GM11168 (cell line): ENCODE data around the gene NAV3.

Experiments
- in situ Hi-C: fragments of 300-500 bp; cut with MboI; formaldehyde crosslinking; loops from one replicate; pipeline ENCODE4 v1.12.0; 2022; ENCODE audit warnings: low sequenced_read_pairs; ENCODE audit not compliant: unreplicated experiment

The NAV3 gene, protein sequence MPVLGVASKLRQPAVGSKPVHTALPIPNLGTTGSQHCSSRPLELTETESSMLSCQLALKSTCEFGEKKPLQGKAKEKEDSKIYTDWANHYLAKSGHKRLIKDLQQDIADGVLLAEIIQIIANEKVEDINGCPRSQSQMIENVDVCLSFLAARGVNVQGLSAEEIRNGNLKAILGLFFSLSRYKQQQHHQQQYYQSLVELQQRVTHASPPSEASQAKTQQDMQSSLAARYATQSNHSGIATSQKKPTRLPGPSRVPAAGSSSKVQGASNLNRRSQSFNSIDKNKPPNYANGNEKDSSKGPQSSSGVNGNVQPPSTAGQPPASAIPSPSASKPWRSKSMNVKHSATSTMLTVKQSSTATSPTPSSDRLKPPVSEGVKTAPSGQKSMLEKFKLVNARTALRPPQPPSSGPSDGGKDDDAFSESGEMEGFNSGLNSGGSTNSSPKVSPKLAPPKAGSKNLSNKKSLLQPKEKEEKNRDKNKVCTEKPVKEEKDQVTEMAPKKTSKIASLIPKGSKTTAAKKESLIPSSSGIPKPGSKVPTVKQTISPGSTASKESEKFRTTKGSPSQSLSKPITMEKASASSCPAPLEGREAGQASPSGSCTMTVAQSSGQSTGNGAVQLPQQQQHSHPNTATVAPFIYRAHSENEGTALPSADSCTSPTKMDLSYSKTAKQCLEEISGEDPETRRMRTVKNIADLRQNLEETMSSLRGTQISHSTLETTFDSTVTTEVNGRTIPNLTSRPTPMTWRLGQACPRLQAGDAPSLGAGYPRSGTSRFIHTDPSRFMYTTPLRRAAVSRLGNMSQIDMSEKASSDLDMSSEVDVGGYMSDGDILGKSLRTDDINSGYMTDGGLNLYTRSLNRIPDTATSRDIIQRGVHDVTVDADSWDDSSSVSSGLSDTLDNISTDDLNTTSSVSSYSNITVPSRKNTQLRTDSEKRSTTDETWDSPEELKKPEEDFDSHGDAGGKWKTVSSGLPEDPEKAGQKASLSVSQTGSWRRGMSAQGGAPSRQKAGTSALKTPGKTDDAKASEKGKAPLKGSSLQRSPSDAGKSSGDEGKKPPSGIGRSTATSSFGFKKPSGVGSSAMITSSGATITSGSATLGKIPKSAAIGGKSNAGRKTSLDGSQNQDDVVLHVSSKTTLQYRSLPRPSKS (N-terminal part only)

DNA sequence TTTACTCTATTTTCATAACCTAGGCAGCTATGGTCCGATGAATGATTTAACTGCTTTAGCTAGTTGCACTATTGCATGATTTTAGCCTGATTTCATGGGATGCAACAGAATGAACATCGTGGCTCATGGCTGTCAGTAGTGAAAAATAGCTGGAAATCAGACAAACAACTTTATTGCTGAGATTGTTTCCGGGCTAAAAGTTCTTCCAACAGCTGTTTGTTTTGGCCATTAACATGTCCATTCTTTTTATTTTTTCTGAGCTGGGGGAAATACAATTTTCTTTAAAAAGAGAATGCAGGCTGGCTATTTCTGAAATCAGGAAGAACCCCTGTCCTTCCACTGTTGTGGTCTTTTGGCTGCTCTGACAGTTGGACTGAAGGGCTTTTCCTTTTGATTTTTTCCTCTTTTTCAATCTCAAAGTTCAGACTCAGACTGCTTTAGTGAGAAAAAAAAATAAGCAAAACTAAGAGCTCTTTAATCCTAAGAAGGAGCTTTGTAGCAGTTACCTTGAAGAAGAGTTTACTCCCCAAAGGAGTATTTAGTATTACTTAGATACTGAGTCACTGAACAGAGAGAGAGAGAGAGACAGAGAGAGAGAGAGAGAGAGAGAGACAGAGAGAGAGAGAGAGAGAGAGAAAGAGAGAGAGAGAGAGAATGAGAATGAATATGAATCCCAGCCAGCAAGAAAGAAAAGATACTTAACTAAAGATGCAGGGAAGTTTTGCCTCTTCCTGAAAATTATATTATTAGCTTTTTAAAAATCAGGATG lies at the start of gene NAV3:
TSS of gene NAV3 (plus strand) at position 312 of the 769 bp plus-strand sequence. CDS start 568 bp downstream, outside the sequence.
- in situ Hi-C loops, result no loop called here

- in situ Hi-C loops, result no loop called here
Measured at GRCh38 chr12:77782034-77782433, 48.7 kb upstream of the NAV3 start.

- in situ Hi-C loops, result no loop called here
Measured at GRCh38 chr12:77782766-77783165, 47.9 kb upstream of the NAV3 start.

- in situ Hi-C loops, result no loop called here
Measured at GRCh38 chr12:77785211-77785610, 45.5 kb upstream of the NAV3 start.

DNA sequence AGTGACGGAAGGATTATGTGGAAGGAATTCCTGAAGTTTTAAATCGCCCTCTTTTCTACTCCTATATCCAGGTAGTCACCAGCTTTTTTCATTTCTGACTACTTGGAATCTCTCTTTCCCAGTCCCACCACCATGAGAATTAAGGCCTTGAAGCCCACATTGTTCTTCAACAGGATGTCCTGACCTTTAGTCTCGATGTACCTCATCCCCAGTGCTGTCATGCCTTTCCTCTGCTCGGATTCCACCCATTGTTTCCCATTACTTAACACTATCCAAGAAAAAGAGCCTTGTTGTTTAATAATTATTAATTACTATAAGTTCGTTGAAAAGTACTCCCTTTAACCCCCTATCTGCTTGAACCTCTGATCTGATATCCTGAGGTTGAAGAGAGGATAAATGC lies 44.0 kb upstream of the NAV3 start:
- in situ Hi-C loops, result no loop called here

- in situ Hi-C loops, result no loop called here
Measured at GRCh38 chr12:77788231-77789168, 42.2 kb upstream of the NAV3 start.

DNA sequence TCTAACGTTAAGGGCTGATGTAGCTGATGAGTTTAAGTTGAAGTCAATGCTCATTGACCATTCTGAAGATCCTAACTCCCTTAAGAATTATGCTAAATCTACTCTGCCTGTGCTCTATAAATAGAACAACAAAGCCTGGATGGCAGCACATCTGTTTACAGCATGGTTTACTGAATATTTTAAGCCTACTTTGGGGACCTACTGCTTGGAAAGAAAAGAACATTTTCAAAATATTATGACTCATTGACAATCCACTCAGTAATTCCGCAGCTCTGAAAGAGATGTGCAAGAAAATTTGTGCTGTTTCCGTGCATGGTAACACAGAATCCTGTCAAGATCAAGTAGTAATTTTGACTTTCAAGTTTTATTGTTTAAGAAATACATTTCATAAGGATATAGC lies 35.0 kb upstream of the NAV3 start:
- in situ Hi-C loops, result no loop called here

DNA sequence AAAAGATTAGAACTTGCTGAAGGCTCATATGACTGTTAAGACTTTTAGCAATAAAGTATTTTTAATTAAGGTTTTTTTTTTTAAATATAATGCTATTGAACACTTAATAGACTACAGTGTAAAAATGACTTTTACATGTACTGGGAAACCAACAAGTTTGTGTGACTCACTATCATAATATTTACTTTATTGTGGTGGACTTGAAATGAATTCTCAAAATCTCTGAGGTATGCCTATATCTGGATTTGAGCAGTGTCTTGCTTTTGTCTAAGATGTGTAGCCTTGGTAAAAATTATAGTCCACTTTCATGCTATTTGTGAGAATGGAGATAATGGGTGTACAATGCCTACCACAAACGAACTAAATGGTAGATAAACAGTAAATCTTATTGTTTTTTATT lies 33.9 kb upstream of the NAV3 start:
- in situ Hi-C loops, result no loop called here

DNA sequence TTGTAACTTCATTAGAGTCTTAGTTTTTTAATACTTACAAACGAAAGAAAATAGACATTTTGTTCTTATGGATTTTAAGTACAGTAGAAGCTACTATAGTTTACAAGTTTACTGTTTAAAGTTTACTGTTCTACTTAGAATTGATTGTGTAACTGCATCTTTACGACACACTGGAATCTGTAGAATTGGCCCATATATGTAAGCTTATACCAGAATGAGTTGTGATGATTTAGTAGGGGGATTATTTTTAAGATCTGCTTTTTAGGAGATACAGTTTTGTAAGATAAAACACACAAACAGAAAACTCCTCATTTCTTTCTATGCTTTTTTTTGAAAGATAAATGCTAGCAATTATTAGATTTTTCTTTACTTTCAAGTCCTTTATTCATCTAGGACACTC lies 30.2 kb upstream of the NAV3 start:
- in situ Hi-C loops, result no loop called here

- in situ Hi-C loops, result no loop called here
Measured at GRCh38 chr12:77808534-77808933, 22.2 kb upstream of the NAV3 start.

DNA sequence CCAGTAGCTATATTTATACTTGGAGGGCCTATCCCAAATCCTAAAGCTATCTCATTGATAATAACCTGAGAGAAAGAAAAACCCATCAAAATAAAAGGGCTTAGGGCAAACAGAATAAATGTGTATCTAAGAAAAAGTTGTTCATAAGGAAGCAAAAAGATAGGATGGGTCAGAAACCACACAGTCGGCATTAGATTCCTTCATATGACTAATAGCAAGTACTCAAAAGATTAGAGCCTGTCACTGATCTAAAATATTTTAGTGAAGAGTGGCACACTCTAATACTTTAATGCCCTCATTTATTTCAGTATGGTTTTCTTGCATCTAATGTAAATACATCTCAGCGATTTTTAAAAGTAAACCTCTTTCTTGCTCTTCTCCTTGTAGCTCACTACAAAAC lies 17.1 kb upstream of the NAV3 start:
- in situ Hi-C loops, result no loop called here

- in situ Hi-C loops, result no loop called here
Measured at GRCh38 chr12:77814386-77814785, 16.3 kb upstream of the NAV3 start.

DNA sequence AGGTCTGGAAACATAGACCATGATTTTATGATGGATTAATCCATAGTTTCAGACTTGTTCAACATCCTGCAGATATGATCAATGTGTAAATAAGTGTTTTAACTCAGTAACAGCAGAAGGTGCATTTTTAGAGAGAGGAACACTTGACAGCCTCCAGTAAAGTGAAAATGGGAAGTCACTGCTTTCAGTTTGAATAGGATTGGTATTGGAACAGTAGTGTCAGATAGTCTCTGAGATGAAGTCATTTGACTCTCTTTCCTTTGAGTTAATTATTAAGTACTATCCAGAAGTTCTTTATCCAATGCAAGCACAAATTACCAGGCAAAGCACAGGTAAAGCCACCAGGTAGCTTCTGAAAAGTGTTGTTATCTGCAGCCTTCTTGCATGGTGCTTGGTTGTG lies 14.5 kb upstream of the NAV3 start:
- in situ Hi-C loops, result no loop called here

DNA sequence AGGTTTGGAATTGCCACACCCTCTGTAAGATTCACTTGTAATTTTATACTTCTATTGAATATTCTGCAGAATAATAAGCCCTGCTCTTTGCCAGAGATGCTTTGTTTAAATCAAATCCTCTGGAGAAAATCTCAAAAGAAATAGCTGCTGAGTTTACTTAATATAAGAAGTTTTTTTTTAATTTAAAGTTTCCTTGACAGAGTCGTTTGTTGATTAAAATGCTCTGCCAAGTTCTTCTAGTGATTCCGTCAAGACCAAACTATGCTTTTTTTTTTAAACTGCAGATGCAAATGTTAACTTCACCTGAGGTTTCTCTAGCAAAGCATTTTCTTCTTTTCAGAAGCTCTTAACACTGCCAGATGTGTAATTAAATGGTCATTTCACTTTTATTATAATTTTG lies 13.4 kb upstream of the NAV3 start:
- in situ Hi-C loops, result no loop called here

DNA sequence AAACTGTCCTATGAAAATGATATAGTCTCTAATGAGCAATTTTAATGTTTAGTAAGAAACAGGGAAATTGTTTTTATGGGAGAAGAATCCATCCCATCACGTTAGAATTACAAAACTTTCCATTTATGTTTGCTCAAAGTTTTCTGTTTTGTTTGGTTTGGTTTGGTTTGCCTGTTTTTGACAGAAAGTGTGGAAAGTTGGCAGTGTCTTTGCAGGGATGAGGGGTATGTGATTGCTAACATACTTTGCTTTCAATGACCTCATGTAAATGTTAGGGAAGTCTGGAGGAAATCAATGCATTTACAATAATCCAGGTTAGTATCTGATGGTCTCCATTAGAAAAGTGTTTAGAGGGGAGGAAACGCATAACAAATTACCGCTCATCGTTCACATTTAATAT lies 12.3 kb upstream of the NAV3 start:
- in situ Hi-C loops, result no loop called here

- in situ Hi-C loops, result no loop called here
Measured at GRCh38 chr12:77821699-77822203, 8.9 kb upstream of the NAV3 start.

- in situ Hi-C loops, result no loop called here
Measured at GRCh38 chr12:77833329-77833728, 2.6 kb downstream of the NAV3 start.

- in situ Hi-C loops, result no loop called here
Measured at GRCh38 chr12:77834618-77835017, 3.9 kb downstream of the NAV3 start.

GRCh38 chr12:77835969-77836368 lies 5.3 kb downstream of the NAV3 start:
- in situ Hi-C loops, result no loop called here
